K562 (cell line): ENCODE results near the gene MRPL10. TPM values are rescaled to one million over a fixed set of nuclear protein-coding genes. Genes with fewer than 3 reads are reported as not detected.

Experiments used
- CBFA2T2 ChIP-seq: fragments of 450-650 bp; conservative IDR thresholded peaks from 2 replicates; pipeline ENCODE4 v1.6.1; 2017; ENCODE audit warnings: mild to moderate bottlenecking
- CEBPZ ChIP-seq: fragments of 150-350 bp; IDR thresholded peaks from 2 replicates; pipeline ENCODE4 v1.6.1; 2014; ENCODE audit warnings: low read depth, mild to moderate bottlenecking, low read length, borderline replicate concordance
- CHCHD3 ChIP-seq: fragments of 250-450 bp; sonication (Bioruptor Pico); IDR thresholded peaks from 2 replicates; pipeline ENCODE4 v2.1.2; 2022; ENCODE audit warnings: mild to moderate bottlenecking
- KLF6 ChIP-seq: fragments of 250-450 bp; sonication (Bioruptor Pico); IDR thresholded peaks from 2 replicates; pipeline ENCODE4 v1.4.0; 2020; ENCODE audit warnings: mild to moderate bottlenecking, moderate library complexity, borderline replicate concordance
- LCOR ChIP-seq: sonication (generic); formaldehyde crosslinking; IDR thresholded peaks from 2 replicates; pipeline ENCODE4 v1.8.0; 2022; ENCODE audit warnings: mild to moderate bottlenecking, missing genetic modification reagents
- MEF2A ChIP-seq: IDR thresholded peaks from 2 replicates; pipeline ENCODE4 v1.6.1; 2011; ENCODE audit warnings: low read depth, mild to moderate bottlenecking, low read length, moderate library complexity; ENCODE audit not compliant: control insufficient read depth
- OTX1 ChIP-seq: fragments of 450-650 bp; formaldehyde crosslinking; IDR thresholded peaks from 2 replicates; pipeline ENCODE4 v1.4.0; 2022; ENCODE audit warnings: mild to moderate bottlenecking
- RBBP5 ChIP-seq: fragments of 200-600 bp; sonication (generic); IDR thresholded peaks from 2 replicates; pipeline ENCODE4 v1.6.1; 2012; ENCODE audit warnings: borderline replicate concordance, mild to moderate bottlenecking, low read length, control low read depth, inconsistent platforms; ENCODE audit not compliant: insufficient read depth, poor library complexity, severe bottlenecking
- SMAD4 ChIP-seq: fragments of 250-450 bp; sonication (Bioruptor Pico); conservative IDR thresholded peaks from 2 replicates; pipeline ENCODE4 v1.8.0; 2021; ENCODE audit warnings: inconsistent platforms, mild to moderate bottlenecking, moderate library complexity
- TCF3 ChIP-seq: sonication (generic); formaldehyde crosslinking; IDR thresholded peaks from 2 replicates; pipeline ENCODE4 v1.4.0; 2020; ENCODE audit warnings: mild to moderate bottlenecking, missing genetic modification reagents
- THRB ChIP-seq: fragments of 450-650 bp; formaldehyde crosslinking; conservative IDR thresholded peaks from 2 replicates; pipeline ENCODE4 v1.4.0; 2022; ENCODE audit warnings: mild to moderate bottlenecking, missing genetic modification characterization
- ZNF184 ChIP-seq: sonication (generic); formaldehyde crosslinking; IDR thresholded peaks from 2 replicates; pipeline ENCODE4 v1.5.0; 2020; ENCODE audit warnings: missing genetic modification reagents
- ZNF239 ChIP-seq: fragments of 250-450 bp; sonication (Bioruptor Pico); IDR thresholded peaks from 2 replicates; pipeline ENCODE4 v1.4.0; 2020; ENCODE audit warnings: mild to moderate bottlenecking
- ZNF24 ChIP-seq: fragments of 450-650 bp; IDR thresholded peaks from 2 replicates; pipeline ENCODE4 v1.6.1; 2016
- ZNF3 ChIP-seq: fragments of 250-450 bp; sonication (Bioruptor Pico); IDR thresholded peaks from 2 replicates; pipeline ENCODE4 v1.5.0; 2021; ENCODE audit warnings: mild to moderate bottlenecking, moderate library complexity
- ZNF431 ChIP-seq: sonication (generic); formaldehyde crosslinking; IDR thresholded peaks from 2 replicates; pipeline ENCODE4 v1.8.0; 2022; ENCODE audit warnings: mild to moderate bottlenecking, missing genetic modification reagents
- ZNF668 ChIP-seq: fragments of 250-450 bp; sonication (Bioruptor Pico); IDR thresholded peaks from 2 replicates; pipeline ENCODE4 v1.8.0; 2022; ENCODE audit warnings: mild to moderate bottlenecking, inconsistent platforms
- polyA plus RNA-seq, 8 experiments: library from polyadenylated mRNA; depleted of rRNA in 4 of 8; stranded (reverse) in 5 of 8; unstranded in 3 of 8; fragments of >200 nt; fragmentation: Nextera tagmentation in 2 of 8; fragmentation: Illumina TruSeq in 1 of 8; extraction: Ambion mirVana in 2 of 8; extraction: Trizol in 1 of 8; gene quantifications; 2 replicates each; pipeline versions ENCODE4 v1.2.1 to v1.2.3, GENCODE V29; 2011 to 2014; ENCODE audit warnings: inconsistent platforms in 1 of 8, missing spikeins in 1 of 8
- total RNA-seq, 7 experiments: library from RNA; depleted of rRNA in 6 of 7; stranded (reverse); fragments of >200 nt in 6 of 7; fragmentation: Illumina TruSeq in 2 of 7; extraction: Trizol in 2 of 7; gene quantifications; 2 replicates each; pipeline versions ENCODE4 v1.2.1 to v1.2.3, GENCODE V29; 2011 to 2021; ENCODE audit warnings: low replicate concordance in 1 of 7
- TF ChIP-seq, protein P1 (sequence below): fragments of 250-450 bp; sonication (Bioruptor Pico); IDR thresholded peaks from 2 replicates; pipeline ENCODE4 v1.9.0; 2021; ENCODE audit warnings: mild to moderate bottlenecking, inconsistent platforms
- TF ChIP-seq, protein P2 (sequence below): fragments of 450-650 bp; IDR thresholded peaks from 2 replicates; pipeline ENCODE4 v1.6.1; 2017; ENCODE audit warnings: mild to moderate bottlenecking, moderate library complexity

MRPL10 gene
- total and polyA plus RNA-seq, 9 of the 15 experiments (the other 6 are each of a cell fraction or from before 2014, with no cell fraction given): 27.8 to 105 (median 67.3) TPM

DNA sequence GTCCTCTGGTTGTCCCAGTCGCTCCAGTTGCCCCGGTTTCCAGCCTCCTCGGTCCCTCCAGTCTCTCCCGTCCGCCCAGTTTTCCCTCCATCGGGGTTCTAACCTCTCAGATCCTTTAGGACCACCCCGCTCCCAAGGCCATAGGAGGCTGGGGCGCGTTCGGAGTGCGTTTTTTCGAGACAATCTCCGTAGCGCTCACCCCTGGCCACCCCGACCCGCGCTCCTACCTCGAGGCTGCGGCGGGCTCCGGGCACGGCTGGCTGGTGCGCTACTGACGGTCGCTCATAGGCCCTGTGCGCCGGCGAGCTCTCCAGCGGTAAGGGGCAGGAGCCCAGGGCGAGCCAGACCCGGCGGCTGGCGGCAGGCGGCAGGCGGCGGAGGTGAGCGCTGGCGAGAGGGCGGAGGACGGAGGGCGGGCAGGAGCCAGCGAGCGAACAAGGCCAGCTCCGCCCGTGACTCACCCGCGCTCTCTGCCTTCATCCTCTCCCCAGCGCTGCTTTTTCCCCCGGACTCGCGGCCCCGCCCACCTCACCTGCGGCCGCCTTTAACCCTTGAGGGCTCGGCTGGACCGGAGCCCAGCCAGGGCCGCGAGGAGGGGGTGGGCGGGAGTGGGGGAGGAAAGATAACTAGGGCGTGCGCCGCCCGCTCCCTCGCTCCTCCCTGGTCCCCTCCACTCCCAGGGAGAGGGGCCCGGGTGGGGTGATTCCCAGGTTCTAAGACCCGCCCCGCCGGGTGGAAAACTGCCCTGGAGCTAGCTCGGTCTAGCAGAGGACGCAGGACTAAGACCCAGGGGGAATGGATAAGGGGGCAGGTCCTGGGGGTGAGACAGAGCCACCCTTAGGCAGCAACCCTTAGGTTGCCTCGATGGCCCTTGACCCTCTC, 19.6 kb upstream of the MRPL10 start, which contains the start of gene SP6 (continued):
- TF ChIP-seq KLF6 (CRISPR knock-in tag) (no peak), LCOR (CRISPR knock-in tag) (no peak; the same call in 1 of the 2 replicates), SMAD4 (peak; percentile 60; the same call in 1 of the 2 replicates), RBBP5 (peak; percentile 48), ZNF184 (CRISPR knock-in tag) (no peak), THRB (CRISPR knock-in tag) (no peak), CHCHD3 (CRISPR knock-in tag) (no peak), OTX1 (CRISPR knock-in tag) (no peak), TCF3 (CRISPR knock-in tag) (0 out of 2 replicates have a peak, but pooled peaks have one; percentile 4), ZNF668 (CRISPR knock-in tag) (no peak), MEF2A (no peak), CEBPZ (no peak), ZNF239 (0 out of 2 replicates have a peak, but pooled peaks have one; percentile 22), CBFA2T2 (no peak), ZNF3 (CRISPR knock-in tag) (no peak), ZNF431 (no peak), ZNF24 (peak; percentile 33; the same call in 1 of the 2 replicates)
- TF ChIP-seq, protein P1, sequence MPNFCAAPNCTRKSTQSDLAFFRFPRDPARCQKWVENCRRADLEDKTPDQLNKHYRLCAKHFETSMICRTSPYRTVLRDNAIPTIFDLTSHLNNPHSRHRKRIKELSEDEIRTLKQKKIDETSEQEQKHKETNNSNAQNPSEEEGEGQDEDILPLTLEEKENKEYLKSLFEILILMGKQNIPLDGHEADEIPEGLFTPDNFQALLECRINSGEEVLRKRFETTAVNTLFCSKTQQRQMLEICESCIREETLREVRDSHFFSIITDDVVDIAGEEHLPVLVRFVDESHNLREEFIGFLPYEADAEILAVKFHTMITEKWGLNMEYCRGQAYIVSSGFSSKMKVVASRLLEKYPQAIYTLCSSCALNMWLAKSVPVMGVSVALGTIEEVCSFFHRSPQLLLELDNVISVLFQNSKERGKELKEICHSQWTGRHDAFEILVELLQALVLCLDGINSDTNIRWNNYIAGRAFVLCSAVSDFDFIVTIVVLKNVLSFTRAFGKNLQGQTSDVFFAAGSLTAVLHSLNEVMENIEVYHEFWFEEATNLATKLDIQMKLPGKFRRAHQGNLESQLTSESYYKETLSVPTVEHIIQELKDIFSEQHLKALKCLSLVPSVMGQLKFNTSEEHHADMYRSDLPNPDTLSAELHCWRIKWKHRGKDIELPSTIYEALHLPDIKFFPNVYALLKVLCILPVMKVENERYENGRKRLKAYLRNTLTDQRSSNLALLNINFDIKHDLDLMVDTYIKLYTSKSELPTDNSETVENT (CRISPR knock-in tag): peak; percentile 41; the same call in 1 of the 2 replicates
- TF ChIP-seq, protein P2, sequence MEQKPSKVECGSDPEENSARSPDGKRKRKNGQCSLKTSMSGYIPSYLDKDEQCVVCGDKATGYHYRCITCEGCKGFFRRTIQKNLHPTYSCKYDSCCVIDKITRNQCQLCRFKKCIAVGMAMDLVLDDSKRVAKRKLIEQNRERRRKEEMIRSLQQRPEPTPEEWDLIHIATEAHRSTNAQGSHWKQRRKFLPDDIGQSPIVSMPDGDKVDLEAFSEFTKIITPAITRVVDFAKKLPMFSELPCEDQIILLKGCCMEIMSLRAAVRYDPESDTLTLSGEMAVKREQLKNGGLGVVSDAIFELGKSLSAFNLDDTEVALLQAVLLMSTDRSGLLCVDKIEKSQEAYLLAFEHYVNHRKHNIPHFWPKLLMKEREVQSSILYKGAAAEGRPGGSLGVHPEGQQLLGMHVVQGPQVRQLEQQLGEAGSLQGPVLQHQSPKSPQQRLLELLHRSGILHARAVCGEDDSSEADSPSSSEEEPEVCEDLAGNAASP: no peak
